GM23248 (cell line): Measurements from ENCODE around the gene GRIN1.

Source experiments
- EZH2 ChIP-seq: fragments of 200-600 bp; sonication (generic); IDR thresholded peaks from 2 replicates; pipeline ENCODE4 v1.6.1; 2018; ENCODE audit warnings: antibody characterized with exemption, mild to moderate bottlenecking; ENCODE audit not compliant: insufficient read depth, poor library complexity, severe bottlenecking
- EZH2phosphoT487 ChIP-seq: fragments of 200-600 bp; sonication (generic); IDR thresholded peaks from 2 replicates; pipeline ENCODE4 v1.6.1; 2018; ENCODE audit warnings: antibody characterized with exemption, moderate library complexity, mild to moderate bottlenecking, low read depth; ENCODE audit not compliant: insufficient read depth

DNA sequence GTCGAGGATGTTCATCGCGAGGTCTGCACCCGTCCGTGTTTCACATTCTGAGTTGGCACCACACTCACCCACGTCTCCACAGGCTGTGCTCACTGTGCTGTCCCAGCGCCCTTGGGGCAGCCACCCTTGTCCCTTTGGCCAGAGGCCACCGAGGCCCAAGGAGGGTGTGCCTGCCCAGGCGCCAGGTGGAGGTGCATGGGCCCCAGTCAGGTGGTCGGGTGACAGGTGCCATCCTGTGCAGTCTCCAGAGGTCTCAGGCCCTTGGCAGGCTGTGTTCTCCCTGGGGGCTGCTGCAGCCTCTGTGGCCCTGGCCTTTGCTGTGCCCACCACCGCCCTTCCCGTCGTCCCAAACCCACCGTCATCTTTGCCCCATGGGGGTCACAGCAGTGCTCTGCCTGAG is 39.7 kb upstream of the GRIN1 start:
- TF ChIP-seq EZH2 (no peak), EZH2phosphoT487 (no peak)
